HCT116 (cell line): Measurements from ENCODE around the gene TUT4. TPM values are rescaled to one million over a fixed set of nuclear protein-coding genes. Genes with fewer than 3 reads are reported as not detected.

Experiments
- ATAC-seq: fragments of 200-7000 bp; cut with Tn5 transposase; 2 replicates; pipeline ENCODE4 v1.9.1; 2020; ENCODE audit warnings: mild to moderate bottlenecking, moderate library complexity
- BruUV-seq: library from RNA; stranded (reverse); fragments of 400-500 nt; replicated peaks from 2 replicates; lab custom pipeline; 2021; lab: Mats Ljungman, UMichigan
- CTCF ChIA-PET: fragments of 300-600 bp; sonication (Branson Sonifier 250); formaldehyde crosslinking; loops from one replicate; lab custom pipeline; 2021; ENCODE audit warnings: antibody characterized with exemption; lab: Charles Lee
- POLR2A ChIA-PET: fragments of 300-600, 350-600 bp; sonication (Branson Sonifier 250); formaldehyde crosslinking; loops from one replicate; lab custom pipeline; 2021; ENCODE audit warnings: antibody characterized with exemption; lab: Charles Lee
- RAD21 ChIA-PET, 2 experiments: fragments of 300-600 bp; sonication (Branson Sonifier 250); formaldehyde crosslinking; loops; one replicate each; lab custom pipeline; 2023; ENCODE audit warnings: low total read pairs in 2 of 2; ENCODE audit not compliant: uncharacterized antibody in 2 of 2, unreplicated experiment in 2 of 2, low non-redundant PET in 1 of 2; lab: Charles Lee
- DNase-seq: peaks from one replicate; pipeline ENCODE4 v3.0.0-alpha.2; 2010; ENCODE audit warnings: low read depth, low spot score
- H2AFZ ChIP-seq: fragments of 200-600 bp; shearing (Covaris generic), sonication (generic); 2 replicates; pipeline ENCODE4 v1.6.1; 2017; ENCODE audit warnings: low read depth, mixed run types, mixed read lengths, antibody characterized with exemption, low read length; ENCODE audit not compliant: poor library complexity, severe bottlenecking
- H3K27ac ChIP-seq: 2 replicates; pipeline ENCODE4 v1.5.1; 2012; ENCODE audit warnings: low read depth, low read length
- H3K27me3 ChIP-seq: fragments of 200-600 bp; sonication (generic); 2 replicates; pipeline ENCODE4 v1.6.1; 2016; ENCODE audit warnings: mixed run types, low read length, mixed read lengths; ENCODE audit not compliant: insufficient read depth
- H3K36me3 ChIP-seq, 2 experiments: fragments of 200-500 bp in 1 of 2; fragments of 200-600 bp in 1 of 2; sonication (Bioruptor generic) in 1 of 2; sonication (generic) in 1 of 2; 2 replicates each; pipeline versions ENCODE4 v1.5.1 to v1.6.1; 2014 to 2016; ENCODE audit warnings: low read length in 2 of 2, inconsistent platforms in 1 of 2, mixed read lengths in 1 of 2, mixed run types in 1 of 2; ENCODE audit not compliant: insufficient read depth in 2 of 2, control insufficient read depth in 1 of 2
- H3K4me1 ChIP-seq, 2 experiments: fragments of 200-600 bp in 1 of 2; sonication (generic) in 1 of 2; 2 replicates each; pipeline versions ENCODE4 v1.5.1 to v1.6.1; 2012 to 2017; ENCODE audit warnings: low read length in 2 of 2, inconsistent platforms in 1 of 2, mild to moderate bottlenecking in 1 of 2, mixed read lengths in 1 of 2, mixed run types in 1 of 2, moderate library complexity in 1 of 2; ENCODE audit not compliant: insufficient read depth in 2 of 2, control insufficient read depth in 1 of 2
- H3K4me2 ChIP-seq: fragments of 200-600 bp; sonication (generic); 2 replicates; pipeline ENCODE4 v1.6.1; 2017; ENCODE audit warnings: mixed run types, low read length, mixed read lengths
- H3K4me3 ChIP-seq, 2 experiments: fragments of 200-600 bp in 1 of 2; sonication (generic) in 1 of 2; replicated peaks in 1 of 2; 2 replicates each; pipeline ENCODE4 v1.5.1; 2011 to 2016; ENCODE audit warnings: low read length in 2 of 2, control low read depth in 1 of 2, low read depth in 1 of 2, mild to moderate bottlenecking in 1 of 2, mixed read lengths in 1 of 2, mixed run types in 1 of 2
- H3K79me2 ChIP-seq: fragments of 200-600 bp; sonication (generic); 2 replicates; pipeline ENCODE4 v1.6.1; 2017; ENCODE audit warnings: mild to moderate bottlenecking, mixed run types, low read length, moderate library complexity, mixed read lengths; ENCODE audit not compliant: insufficient read depth
- H3K9ac ChIP-seq: fragments of 200-600 bp; sonication (generic); 2 replicates; pipeline ENCODE4 v1.6.1; 2016; ENCODE audit warnings: low read length, mixed read lengths
- H3K9me2 ChIP-seq: fragments of 200-600 bp; sonication (generic), shearing (Covaris generic); 2 replicates; pipeline ENCODE4 v1.6.1; 2017; ENCODE audit warnings: mixed run types, mild to moderate bottlenecking, moderate library complexity; ENCODE audit not compliant: insufficient read depth
- H3K9me3 ChIP-seq, 2 experiments: fragments of 200-500 bp in 1 of 2; fragments of 200-600 bp in 1 of 2; sonication (Bioruptor generic) in 1 of 2; sonication (generic) in 1 of 2; 2 replicates each; pipeline ENCODE4 v1.6.1; 2014 to 2017; ENCODE audit warnings: low read length in 2 of 2, mixed read lengths in 2 of 2, inconsistent platforms in 1 of 2, low read depth in 1 of 2, mild to moderate bottlenecking in 1 of 2, mixed run types in 1 of 2, moderate library complexity in 1 of 2; ENCODE audit not compliant: control insufficient read depth in 1 of 2, insufficient read depth in 1 of 2
- H4K20me1 ChIP-seq: fragments of 200-600 bp; sonication (generic), shearing (Covaris generic); 2 replicates; pipeline ENCODE4 v1.6.1; 2017; ENCODE audit warnings: mixed run types, mild to moderate bottlenecking, moderate library complexity; ENCODE audit not compliant: insufficient read depth
- ATF3 ChIP-seq: IDR thresholded peaks from 2 replicates; pipeline ENCODE4 v1.6.1; 2012
- CBX3 ChIP-seq: IDR thresholded peaks from 2 replicates; pipeline ENCODE4 v1.6.1; 2012; ENCODE audit warnings: low read depth
- EGR1 ChIP-seq: IDR thresholded peaks from 2 replicates; pipeline ENCODE4 v1.6.1; 2012; ENCODE audit warnings: low read depth
- EZH2 ChIP-seq: fragments of 200-600 bp; sonication (generic); IDR thresholded peaks from 2 replicates; pipeline ENCODE4 v1.6.1; 2017; ENCODE audit warnings: antibody characterized with exemption, mixed run types
- SP1 ChIP-seq: IDR thresholded peaks from 2 replicates; pipeline ENCODE4 v1.6.1; 2012; ENCODE audit warnings: low read depth
- ZFX ChIP-seq: fragments of 450-650 bp; IDR thresholded peaks from 2 replicates; pipeline ENCODE4 v1.6.1; 2017
- intact Hi-C: fragments of 100-400 bp; cut with micrococcal nuclease; formaldehyde crosslinking; loops from 2 replicates; pipeline ENCODE4 v1.10.0; 2022
- total RNA-seq: library from RNA; stranded (reverse); gene quantifications from one replicate; pipeline ENCODE4 v1.2.1, GENCODE V29; 2021; ENCODE audit not compliant: unreplicated experiment

TUT4 gene
- total RNA-seq, 1 experiment from 2014 or later = 50.0 TPM

GRCh38 chr1:52601519-52601918 is 48.6 kb upstream of the TUT4 start:
- ChIA-PET RAD21 (no interaction called here), POLR2A (no interaction called here), CTCF (no interaction called here)
- Histone ChIP-seq H3K9ac (no peak overlapping the region), H3K4me2 (no peak overlapping the region), H3K79me2 (no peaks in the 10 kb centered on the region), H3K9me2 (no peaks in the 10 kb centered on the region), H4K20me1 (no peaks in the 10 kb centered on the region), H3K4me1 (no peaks in the 10 kb centered on the region), H3K36me3 (no peaks in the 10 kb centered on the region), H3K4me3 (no peak overlapping the region), H2AFZ (no peak overlapping the region), H3K9me3 (no peaks in the 10 kb centered on the region), H3K27me3 (no peaks in the 10 kb centered on the region), H3K27ac (no peak overlapping the region)
- TF ChIP-seq ATF3 = no peak
- no peak for TF ChIP-seq EGR1
- no peak for TF ChIP-seq SP1
- TF ChIP-seq CBX3 = no peak
- no peak for ATAC-seq
- intact Hi-C loops = no loop called here
- DNase-seq = no peak
- no TSS peak for BruUV-seq

- Histone ChIP-seq H3K9me3 (no peaks in the 10 kb centered on the region), H3K27ac (no peak overlapping the region), H3K9ac (no peak overlapping the region), H3K79me2 (no peaks in the 10 kb centered on the region), H3K9me2 (no peaks in the 10 kb centered on the region), H3K27me3 (no peaks in the 10 kb centered on the region), H3K36me3 (no peaks in the 10 kb centered on the region), H3K4me3 (no peak overlapping the region), H2AFZ (no peak overlapping the region), H3K4me1 (no peaks in the 10 kb centered on the region), H3K4me2 (no peak overlapping the region), H4K20me1 (no peaks in the 10 kb centered on the region)
- DNase-seq (no peak), ATAC-seq (no peak)
- intact Hi-C loops = no loop called here
- ChIA-PET CTCF (no interaction called here), POLR2A (no interaction called here), RAD21 (no interaction called here)
- BruUV-seq = no TSS peak
- no peak for TF ChIP-seq EZH2
- no peak for TF ChIP-seq ZFX
These were observed 47.8 kb upstream of the TUT4 start for GRCh38 chr1:52600533-52601179.
